Epithelial cell of proximal tubule (primary cell): ENCODE data around the gene SIRPA. TPM values are rescaled to one million over a fixed set of nuclear protein-coding genes. Genes with fewer than 3 reads are reported as not detected.

Source experiments
- DNase-seq: peaks from one replicate; pipeline ENCODE4 v3.0.0-alpha.2; 2011; ENCODE audit warnings: low read depth
- H3K4me3 ChIP-seq: 2 replicates; pipeline ENCODE4 v1.5.1; 2011; ENCODE audit warnings: low read depth, mild to moderate bottlenecking, low read length
- total RNA-seq: library from RNA; depleted of rRNA; stranded (reverse); fragments of >200 nt; gene quantifications from 2 replicates; pipeline ENCODE4 v1.2.3, GENCODE V29; 2015
- TF ChIP-seq, protein P1 (sequence below): conservative IDR thresholded peaks from 2 replicates; pipeline ENCODE4 v1.5.1; 2012; ENCODE audit warnings: low read depth, mild to moderate bottlenecking, low read length

SIRPA gene
- total RNA-seq, 1 donor from 2014 or later = 50.6 TPM

DNA sequence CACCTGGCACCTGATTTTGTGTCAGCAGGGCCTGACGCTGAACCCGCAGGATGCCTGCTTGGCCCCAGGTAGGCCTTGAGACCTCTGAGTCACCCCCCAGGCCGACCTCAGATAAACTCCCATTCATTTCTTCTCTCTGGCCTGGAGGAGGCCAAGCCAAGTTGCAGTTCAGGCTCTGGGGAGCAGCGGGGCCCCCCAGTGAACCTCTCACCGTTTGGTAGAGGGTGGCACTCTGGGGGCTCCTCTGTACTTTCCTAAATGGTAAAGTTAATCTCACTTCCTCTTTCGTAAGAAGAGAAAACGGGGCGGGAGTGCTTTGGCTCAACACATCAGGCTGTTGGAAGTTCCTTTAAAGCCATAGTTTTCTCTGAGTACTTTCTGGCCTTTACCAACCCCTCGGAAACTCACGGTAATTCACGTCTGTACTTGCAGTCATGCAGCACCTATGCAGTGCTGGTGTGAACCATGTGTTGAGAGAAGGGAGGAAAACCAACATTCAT lies 2.8 kb downstream of the SIRPA start:
- no peak for DNase-seq
- TF ChIP-seq, protein P1, sequence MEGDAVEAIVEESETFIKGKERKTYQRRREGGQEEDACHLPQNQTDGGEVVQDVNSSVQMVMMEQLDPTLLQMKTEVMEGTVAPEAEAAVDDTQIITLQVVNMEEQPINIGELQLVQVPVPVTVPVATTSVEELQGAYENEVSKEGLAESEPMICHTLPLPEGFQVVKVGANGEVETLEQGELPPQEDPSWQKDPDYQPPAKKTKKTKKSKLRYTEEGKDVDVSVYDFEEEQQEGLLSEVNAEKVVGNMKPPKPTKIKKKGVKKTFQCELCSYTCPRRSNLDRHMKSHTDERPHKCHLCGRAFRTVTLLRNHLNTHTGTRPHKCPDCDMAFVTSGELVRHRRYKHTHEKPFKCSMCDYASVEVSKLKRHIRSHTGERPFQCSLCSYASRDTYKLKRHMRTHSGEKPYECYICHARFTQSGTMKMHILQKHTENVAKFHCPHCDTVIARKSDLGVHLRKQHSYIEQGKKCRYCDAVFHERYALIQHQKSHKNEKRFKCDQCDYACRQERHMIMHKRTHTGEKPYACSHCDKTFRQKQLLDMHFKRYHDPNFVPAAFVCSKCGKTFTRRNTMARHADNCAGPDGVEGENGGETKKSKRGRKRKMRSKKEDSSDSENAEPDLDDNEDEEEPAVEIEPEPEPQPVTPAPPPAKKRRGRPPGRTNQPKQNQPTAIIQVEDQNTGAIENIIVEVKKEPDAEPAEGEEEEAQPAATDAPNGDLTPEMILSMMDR = no peak

DNA sequence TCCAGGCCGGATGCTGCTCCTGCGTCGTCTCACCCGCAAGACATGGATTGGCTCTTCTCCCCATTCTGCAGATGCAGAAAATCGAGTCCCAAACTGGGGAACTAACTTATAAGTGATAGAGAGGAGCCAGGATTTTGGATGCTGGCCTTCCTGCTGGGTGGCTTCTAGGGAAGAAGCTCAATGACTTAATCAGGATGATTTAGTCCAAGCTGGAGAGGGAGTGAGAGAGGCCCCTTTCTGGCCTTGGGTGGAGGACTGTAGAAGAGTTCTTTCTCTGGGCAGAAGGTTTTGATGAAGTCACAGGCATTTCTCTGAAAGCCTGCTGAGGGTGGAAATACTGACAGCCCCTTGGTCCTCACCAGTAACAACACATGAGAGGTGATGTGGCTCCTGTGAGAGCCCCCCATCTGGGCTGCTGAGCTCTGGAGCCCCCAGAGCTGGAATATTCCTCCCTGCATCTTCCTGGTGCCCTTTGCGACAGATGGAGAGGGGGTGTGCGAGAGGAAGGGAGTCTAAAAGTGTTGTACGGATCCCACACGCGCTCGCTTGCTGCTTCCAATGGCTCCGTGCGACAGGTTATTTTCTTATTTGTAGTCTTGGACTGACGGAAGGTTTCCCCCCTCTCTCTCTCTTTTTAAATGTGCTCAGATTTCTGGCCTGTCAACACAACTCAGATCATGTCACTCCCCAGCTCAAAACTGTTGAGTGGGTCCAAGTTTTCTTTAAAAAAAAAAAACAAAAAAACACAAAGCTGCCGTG lies 3.5 kb downstream of the SIRPA start:
- H3K4me3 ChIP-seq = no peak overlapping the region
- no peak for DNase-seq
- TF ChIP-seq, protein P1 = no peak

More for the DNA sequence above, 2.8 kb downstream of the SIRPA start:
- no peak overlapping the region for H3K4me3 ChIP-seq

DNA sequence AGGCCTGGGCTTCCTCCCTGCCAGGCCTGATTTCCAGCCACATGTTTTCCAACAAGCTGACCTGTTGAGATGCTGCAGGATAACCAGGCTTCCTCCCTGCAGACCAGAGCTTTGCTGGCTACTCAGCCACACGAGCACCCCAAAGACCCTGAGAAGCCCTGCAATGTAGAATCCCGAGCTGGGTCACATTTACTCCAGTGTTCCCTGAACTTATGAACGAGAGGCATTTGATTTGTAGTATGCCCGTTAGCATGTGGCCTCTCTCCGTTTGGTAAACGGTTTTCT lies 4.0 kb downstream of the SIRPA start:
- DNase-seq = no peak
- TF ChIP-seq, protein P1 = no peak
- no peak overlapping the region for H3K4me3 ChIP-seq

DNA sequence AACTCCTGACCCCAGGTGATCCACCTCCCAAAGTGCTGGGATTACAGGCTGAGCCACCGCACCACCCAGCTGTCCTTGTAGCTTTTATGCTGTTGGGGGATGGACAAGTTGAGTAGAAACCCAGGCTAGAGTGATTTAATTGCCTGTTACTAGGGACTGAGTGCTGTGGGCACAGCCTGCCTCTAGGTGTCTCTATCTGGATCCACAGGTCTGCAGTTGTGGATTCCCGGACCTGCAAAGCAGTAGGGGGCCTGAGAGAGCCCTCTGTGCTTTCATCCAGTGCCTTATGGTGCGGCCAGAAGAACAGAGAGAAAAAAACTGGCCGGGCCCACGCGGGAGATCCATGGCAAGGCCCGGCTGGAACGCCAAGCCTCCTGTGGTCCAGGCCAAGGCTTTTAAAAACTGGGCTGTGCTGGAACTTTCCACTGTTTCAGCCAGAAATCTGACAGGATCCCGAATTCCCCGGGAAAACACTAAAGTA lies 5.2 kb downstream of the SIRPA start:
- TF ChIP-seq, protein P1 = peak; percentile 87
- H3K4me3 ChIP-seq = no peak overlapping the region
- DNase-seq = peak; percentile 60

DNA sequence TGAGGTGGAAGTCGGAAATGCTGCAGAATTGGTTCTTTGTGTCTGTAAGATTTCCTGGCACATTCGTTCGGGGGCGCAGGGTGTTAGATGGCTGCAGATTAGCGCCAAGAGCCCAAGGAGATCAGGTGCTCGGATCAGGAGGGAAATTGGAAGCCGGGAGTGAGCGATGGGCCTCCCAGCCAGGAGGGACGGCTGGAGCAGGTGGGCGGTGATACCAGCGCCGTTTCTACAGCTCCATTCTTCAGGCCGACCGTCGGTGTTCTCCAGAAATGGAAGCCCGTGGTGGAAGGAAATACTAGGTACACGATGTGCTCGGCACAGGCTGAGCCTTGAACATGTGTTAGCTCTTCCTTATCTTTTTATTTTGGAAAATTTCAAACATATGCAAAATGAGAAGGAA lies 6.5 kb downstream of the SIRPA start:
- TF ChIP-seq, protein P1 = no peak
- no peak overlapping the region for H3K4me3 ChIP-seq
- no peak for DNase-seq

DNA sequence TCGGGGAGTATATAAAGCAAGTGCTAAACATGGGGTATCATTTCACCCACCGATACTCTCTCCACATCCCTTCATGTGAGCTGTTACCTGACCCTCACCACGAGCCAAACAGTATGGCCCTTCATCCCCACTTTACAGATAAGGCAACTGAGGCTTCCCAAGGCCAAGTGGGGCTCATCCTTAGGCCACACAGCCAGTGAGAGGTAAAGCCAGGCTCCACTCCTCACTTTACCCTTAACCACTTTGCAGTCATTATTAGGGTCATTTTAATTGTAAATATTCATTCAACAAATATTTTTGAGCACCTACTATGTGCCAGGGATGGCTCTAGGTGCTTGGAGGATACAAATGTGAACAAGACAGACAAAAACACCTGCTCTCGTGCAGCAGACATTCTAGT lies 7.0 kb downstream of the SIRPA start:
- TF ChIP-seq, protein P1 = no peak
- no peak overlapping the region for H3K4me3 ChIP-seq
- no peak for DNase-seq

DNA sequence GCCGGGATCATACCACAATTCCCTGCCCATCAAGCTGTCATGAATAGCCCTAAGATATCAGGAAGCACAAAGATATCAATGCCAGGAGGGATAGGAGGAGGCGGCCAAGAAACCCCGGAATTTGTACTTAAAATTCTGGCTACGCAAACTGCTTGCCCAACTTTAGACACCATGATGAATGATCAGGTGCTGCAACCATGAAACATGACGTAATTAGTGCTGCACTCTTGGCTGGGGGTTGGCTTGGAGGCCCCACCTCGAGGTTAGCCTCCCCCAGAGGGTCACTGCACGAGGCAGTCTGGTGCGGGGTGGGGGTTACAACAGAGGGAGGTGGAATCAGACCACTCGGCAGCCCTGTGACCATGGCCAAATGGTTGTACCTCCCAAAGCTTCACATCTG lies 8.9 kb downstream of the SIRPA start:
- H3K4me3 ChIP-seq = no peak overlapping the region
- no peak for DNase-seq
- TF ChIP-seq, protein P1 = no peak
